ENCODE measurements around the gene BMP7.
"Not testable (repeated sequence)": the region's sequence is repeated elsewhere in the genome, so short reads cannot be mapped to it uniquely, and the experiment has no call there.

The BMP7 gene

GRCh38 chr20:57287007-57287880, 20.8 kb upstream of the BMP7 start:
- no peak for DNase-seq

DNA sequence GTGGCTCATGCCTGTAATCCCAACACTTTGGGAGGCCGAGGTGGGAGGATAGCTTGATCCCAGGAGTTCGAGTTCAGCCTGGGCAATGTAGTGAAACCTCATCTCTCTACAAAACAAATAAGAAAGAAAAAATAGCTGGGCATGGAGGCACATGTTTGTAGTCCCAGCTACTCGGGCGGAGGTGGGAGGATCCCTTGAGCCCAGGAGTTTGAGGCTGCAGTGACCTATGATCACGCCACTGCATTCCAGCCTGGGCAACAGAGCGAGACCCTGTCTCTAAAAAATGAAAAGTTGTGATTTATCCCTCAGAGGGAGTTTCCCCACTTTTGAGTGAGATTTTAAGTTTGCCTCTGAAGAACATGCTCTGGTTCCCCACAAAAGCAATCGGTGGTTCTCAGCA, 17.4 kb upstream of the BMP7 start:
- DNase-seq: no peak

- DNase-seq: no peak
Measured at GRCh38 chr20:57282670-57283361, 16.4 kb upstream of the BMP7 start.

DNA sequence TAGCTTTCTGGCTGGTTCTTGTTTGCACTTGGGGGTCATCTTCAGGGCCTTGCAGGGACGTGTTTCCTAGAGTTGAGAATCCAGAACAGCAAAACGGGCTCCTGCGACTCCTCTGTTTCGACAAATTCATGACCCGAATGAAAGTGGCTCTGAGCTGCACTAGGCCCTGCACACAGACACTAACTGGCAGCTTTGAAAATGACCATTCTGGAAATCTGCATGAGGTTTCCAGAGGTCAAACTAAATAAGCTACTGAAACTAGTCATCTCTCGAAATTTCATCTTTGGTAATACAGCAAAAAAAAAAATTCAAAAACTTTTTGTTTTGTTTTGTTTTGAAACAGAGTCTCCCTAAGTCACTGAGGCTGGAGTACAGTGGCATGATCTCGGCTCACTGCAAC, 15.5 kb upstream of the BMP7 start:
- no peak for DNase-seq

DNA sequence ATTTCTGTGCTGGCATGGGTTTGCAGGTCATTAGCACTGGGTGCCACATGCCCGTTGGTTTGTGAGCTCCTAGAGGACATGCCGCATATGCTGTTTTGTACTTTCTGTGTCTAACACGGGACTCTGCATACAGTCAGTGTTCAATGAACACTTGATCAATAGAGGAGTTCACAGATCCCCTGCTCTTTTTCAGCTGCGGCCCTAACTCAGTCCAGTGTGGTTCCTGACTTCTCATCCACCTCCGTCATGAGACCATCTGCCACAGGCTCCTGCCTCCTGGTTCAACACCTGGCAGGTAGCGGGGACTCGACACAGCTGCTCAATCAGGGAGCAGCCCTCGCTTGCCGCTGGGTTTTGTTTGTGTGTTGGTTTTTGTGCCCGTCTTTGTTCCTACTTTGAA, 13.8 kb upstream of the BMP7 start:
- DNase-seq: no peak

DNA sequence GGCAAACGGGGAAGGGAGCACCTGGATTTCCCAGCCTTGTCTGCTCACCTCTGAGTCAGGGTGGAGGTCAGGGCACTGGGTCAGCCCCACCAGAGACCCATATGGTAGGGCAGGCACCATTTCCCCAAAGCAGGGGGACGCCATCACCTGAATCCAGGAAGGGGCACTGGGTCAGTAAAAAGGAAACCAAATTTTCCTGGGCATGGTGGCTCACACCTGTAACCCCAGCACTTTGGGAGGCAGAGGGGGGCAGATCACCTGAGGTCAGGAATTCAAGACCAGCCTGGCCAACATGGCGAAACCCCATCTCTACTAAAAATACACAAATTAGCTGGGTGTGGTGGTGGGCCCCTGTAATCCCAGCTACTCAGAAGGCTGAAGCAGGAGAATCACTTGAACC, 13.1 kb upstream of the BMP7 start:
- not testable (repeated sequence) for DNase-seq

- no peak for DNase-seq
Measured at GRCh38 chr20:57278457-57278856, 12.0 kb upstream of the BMP7 start.

DNA sequence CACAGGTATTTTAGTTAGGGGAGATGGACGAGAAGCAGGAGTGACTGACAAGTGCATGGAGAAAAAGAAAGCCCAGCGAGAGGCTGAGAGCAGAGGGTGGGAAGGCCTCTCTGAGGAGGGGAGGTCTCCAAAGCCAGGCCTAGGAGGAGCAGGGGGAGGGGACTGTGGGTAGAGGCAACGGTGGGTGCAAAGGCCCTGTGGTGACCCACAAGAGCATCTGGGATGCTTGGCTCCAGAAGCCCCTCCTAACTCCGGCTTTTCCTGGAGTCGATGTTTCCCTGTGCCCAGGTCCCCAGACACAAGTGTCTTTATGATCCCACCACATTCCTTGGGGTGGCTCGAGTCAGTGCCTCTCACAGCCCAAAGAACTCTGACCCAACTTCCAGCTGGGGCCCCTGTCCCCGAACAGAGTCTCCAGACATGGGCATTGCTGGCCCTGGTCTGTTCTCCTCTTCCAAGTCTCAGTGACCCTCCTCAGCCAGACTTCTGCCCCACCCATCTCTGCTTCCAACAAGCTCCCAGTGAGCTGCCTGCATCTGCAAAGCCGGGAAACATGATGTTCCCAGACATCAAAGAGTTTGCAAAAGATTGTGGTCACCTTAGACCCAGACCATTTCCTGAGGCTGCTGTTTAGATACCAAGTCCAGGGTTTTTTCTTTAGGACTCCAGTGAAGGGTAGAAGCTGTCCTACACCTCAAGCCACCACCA, 11.1 kb upstream of the BMP7 start:
- DNase-seq: no peak

- no peak for DNase-seq
Measured at GRCh38 chr20:57276221-57276620, 9.8 kb upstream of the BMP7 start.

DNA sequence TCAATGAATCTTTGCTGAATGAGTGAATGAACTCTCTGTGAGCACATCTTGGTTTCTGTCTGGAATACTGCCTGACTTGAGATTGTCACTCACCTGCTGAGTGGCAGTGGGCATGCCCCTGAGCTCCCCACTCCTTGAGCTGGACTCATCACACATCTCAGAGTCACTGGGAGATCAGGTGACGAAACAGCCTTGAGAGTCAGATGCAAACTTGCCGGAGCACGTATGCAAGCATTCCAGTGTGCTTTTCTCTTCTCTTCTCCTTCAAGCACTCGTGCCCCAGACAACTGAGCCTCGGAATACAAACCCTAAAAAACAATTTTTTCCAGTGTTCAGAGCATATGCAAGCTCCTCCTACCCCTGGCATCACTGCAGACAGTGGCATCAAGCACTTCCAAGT, 9.4 kb upstream of the BMP7 start:
- DNase-seq: no peak

DNA sequence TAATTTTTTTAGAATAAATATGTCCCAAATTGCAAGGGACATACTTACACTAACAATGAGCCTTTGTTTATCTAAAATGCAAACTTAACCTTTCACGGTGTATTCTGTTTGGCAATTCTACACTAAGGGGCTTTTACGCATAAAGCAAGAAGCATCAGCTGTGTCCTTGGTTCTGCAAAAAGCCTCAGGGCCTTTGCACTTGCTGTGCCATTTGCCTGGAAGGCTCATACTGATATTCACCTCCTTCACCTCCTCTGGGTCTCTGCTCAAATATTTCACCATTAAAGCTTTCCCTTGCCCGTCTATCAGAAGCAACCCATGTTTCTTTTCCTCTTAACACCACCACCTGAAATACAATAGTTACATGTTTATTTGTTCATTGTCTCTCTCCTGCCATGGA, 8.9 kb upstream of the BMP7 start:
- no peak for DNase-seq

- DNase-seq: no peak
Measured at GRCh38 chr20:57274846-57275245, 8.4 kb upstream of the BMP7 start.

- DNase-seq: no peak
Measured at GRCh38 chr20:57274299-57274698, 7.9 kb upstream of the BMP7 start.

DNA sequence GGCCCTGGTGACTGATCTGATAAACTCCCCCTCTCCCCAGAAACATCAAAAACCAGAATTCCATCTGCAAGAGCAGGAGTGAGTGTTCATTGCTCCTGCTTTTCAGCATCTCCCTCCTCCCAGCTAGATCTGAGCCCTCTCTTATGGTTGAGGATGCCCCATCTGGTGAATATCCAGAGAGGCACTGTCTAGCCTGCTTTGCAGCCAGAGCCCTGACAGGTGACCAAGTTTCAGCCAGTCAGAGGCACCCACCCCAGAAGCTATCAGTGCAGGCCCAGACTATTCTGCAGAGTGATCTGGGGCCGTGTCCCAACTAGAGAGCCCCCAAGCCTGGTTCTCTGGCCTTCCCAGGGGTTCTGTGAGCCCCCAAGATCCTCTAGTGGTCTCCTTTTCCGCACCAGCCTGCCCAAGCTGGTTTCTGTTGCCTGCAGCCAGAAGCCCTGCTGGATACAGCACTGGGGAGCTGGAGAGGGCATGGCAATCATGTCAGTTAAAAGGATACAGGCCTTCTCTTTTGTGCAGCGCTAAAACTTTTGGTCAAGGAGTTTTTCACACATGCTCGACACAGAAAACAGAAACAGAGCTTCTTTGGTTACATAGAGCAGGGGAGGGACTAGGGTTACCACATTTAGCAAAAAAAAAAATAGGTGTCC, 6.6 kb upstream of the BMP7 start:
- no peak for DNase-seq

- no peak for DNase-seq
Measured at GRCh38 chr20:57270204-57270984, 4.0 kb upstream of the BMP7 start.

- DNase-seq: no peak
Measured at GRCh38 chr20:57269148-57269984, 2.9 kb upstream of the BMP7 start.

DNA sequence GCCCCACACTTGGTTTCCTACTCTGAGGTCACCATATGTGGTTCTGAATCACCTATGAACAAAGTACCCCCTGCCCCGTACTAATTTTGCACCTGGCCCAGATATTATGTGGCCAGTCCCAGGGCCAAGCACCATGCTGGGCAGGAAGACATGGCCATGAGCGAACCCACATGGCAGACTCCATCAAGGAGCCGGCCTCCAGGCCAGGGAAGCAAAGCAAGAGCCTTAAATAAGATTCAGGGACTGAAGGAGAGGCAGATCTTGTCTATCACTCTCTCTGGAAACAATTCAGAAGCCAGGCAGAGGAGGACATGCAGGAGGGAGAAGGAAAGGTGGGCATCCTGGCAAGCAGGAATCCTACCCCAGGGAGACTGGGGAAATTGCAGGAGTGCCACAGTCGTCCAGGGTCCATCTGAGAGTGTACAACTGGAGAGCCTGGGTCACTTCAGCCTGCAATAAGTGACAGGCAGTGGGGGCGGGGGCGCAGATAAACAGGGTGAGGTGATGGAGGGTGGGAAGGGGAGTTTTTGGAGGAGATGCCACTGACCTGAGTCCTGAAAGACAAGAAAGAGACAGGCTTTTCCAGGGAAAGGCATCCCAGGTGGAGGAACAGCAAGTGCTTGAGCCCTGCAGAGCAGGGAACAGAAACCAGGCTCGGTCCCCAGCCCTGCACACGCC, 2.1 kb upstream of the BMP7 start:
- DNase-seq: no peak

- no peak for DNase-seq
Measured at GRCh38 chr20:57267158-57267821, 849 bp upstream of the BMP7 start.

DNA sequence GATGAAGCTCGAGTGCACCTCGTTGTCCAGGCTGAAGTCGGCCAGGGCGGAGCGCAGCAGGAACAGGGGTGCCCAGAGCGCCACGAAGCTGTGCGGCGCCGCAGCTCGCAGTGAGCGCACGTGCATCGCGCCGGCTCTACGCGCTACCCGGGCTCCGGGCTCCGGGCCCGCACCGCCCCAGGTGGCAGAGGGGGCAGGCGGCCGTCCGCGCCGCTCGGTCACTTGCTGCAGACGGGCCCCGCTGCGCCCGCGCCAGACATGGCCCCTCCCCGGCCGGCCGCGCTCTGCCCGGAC, 497 bp downstream of the BMP7 start:
- no peak for DNase-seq

GRCh38 chr20:57265336-57265996, 975 bp downstream of the BMP7 start:
- DNase-seq: no peak

Measured in activated naive CD4-positive, alpha-beta T cell (primary cell).